ENCODE results near the gene CACNA1S. TPM values are rescaled to one million over a fixed set of nuclear protein-coding genes. Genes with fewer than 3 reads are reported as not detected.

The CACNA1S gene
- total RNA-seq, 1 experiment from 2014 or later = 0.02 TPM

DNA sequence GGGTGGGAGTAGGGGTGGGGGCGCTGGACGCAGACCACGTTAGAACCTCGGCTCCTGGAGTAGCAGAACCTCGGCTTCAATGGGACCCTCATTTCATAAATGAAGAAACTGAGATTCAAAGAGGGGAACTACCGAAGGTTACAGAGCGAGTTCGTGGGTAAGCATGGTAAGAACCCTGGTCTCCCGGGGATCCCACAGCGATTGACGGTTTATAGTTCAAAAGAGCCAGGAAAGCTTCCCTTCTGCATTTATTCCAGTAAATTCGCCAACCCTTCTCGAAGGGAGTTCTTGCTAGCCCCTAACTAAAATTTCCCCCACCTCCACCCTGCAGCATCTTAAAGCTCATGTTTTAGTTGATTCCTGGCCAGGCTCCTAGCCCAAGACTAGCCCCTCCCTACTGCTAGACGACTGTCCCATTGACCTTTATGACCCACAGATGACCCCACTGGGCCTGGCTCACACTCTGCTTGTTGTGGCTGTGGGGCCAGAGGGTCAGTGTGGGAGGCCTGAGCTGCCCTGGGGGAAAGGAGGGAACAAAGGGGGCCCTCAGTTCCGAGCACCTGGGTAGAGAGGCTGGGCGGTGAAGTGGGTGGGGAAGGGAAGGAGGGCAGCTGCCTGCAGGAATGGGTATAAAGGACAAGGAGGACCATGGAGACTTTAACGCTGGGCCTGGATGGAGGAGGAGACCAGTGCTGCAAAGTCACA is 88.2 kb downstream of the CACNA1S start:
- H3K4me3 Mint-ChIP-seq = peak overlapping the region; percentile 66
- peaks cover 65% of the 10 kb centered on the region for H3K4me1 Mint-ChIP-seq
- H3K36me3 Mint-ChIP-seq = no peaks in the 10 kb centered on the region
- H3K9me3 Mint-ChIP-seq = no peaks in the 10 kb centered on the region
- peaks cover 7% of the 10 kb centered on the region for H3K27me3 Mint-ChIP-seq (ENCODE audit: low read depth)
- no peak overlapping the region for H3K27ac Mint-ChIP-seq
- no peak for TF ChIP-seq ESRRA (CRISPR knock-in tag; IDR thresholded peaks at IDR 0.05; ENCODE audit: borderline replicate concordance)
- TF ChIP-seq, protein P1, sequence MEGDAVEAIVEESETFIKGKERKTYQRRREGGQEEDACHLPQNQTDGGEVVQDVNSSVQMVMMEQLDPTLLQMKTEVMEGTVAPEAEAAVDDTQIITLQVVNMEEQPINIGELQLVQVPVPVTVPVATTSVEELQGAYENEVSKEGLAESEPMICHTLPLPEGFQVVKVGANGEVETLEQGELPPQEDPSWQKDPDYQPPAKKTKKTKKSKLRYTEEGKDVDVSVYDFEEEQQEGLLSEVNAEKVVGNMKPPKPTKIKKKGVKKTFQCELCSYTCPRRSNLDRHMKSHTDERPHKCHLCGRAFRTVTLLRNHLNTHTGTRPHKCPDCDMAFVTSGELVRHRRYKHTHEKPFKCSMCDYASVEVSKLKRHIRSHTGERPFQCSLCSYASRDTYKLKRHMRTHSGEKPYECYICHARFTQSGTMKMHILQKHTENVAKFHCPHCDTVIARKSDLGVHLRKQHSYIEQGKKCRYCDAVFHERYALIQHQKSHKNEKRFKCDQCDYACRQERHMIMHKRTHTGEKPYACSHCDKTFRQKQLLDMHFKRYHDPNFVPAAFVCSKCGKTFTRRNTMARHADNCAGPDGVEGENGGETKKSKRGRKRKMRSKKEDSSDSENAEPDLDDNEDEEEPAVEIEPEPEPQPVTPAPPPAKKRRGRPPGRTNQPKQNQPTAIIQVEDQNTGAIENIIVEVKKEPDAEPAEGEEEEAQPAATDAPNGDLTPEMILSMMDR (IDR thresholded peaks at IDR 0.05) = no peak
- TF ChIP-seq JUN (CRISPR knock-in tag; IDR thresholded peaks at IDR 0.05) = no peak
- TF ChIP-seq ZNF423 (CRISPR knock-in tag; IDR thresholded peaks at IDR 0.05) = no peak
- no peak for TF ChIP-seq NR1H2 (CRISPR knock-in tag; IDR thresholded peaks at IDR 0.05)
- no peak for TF ChIP-seq FOXJ3 (CRISPR knock-in tag; IDR thresholded peaks at IDR 0.05; ENCODE audit: borderline replicate concordance)
- ATAC-seq (no peak), DNase-seq (ENCODE audit: low spot score) (no peak)
- ChIA-PET CTCF (interaction anchor here (0.8 to 13.8 kb wide), 9 partner anchors 8 to 133 kb away, joined by 3 to 218 read pairs (median 42); no protein-coding TSS in a partner anchor), POLR2A (interaction anchor here (0.9 kb wide), 1 partner anchor 10 kb away, joined by 3 read pairs; no protein-coding TSS in a partner anchor)

DNA sequence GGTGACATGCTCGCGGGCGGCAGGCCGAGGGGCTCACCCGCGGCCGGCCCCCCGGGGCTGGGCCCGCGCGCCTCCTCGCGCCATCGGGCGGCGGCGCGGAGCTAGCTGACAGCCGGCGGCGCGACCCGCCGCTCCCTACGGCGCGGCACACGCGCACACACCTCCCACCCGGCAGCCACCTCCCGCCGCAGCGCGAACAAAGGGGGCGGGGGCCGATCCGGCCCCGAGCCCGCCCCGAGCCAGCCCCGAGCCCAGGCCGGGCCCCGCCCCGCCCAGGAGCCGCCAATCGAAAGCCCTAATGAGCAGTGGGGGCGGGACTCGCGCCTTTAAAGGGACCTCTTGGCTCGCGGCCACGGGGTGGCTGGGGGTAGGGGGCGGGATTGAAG is 88.7 kb downstream of the CACNA1S start, which contains the start of gene KIF21B:
TSS of gene KIF21B (minus strand) at position 198 of the 386 bp plus-strand sequence. CDS start 331 bp downstream, outside the sequence.
- ChIA-PET CTCF (interaction anchor here (0.7 to 13.8 kb wide), 12 partner anchors 8 to 401 kb away, joined by 3 to 218 read pairs (median 16); no protein-coding TSS in a partner anchor), POLR2A (no interaction called here)
- no peaks in the 10 kb centered on the region for H3K9me3 Mint-ChIP-seq
- H3K27ac Mint-ChIP-seq = no peak within 1 kb of the TSS
- DNase-seq (ENCODE audit: low spot score) (peak; percentile 90), ATAC-seq (peak; percentile 82)
- H3K4me3 Mint-ChIP-seq = peak within 1 kb of the TSS; percentile 79
- no peaks in the 10 kb centered on the region for H3K36me3 Mint-ChIP-seq
- H3K27me3 Mint-ChIP-seq (ENCODE audit: low read depth) = peaks cover 7% of the 10 kb centered on the region
- TF ChIP-seq, protein P2, sequence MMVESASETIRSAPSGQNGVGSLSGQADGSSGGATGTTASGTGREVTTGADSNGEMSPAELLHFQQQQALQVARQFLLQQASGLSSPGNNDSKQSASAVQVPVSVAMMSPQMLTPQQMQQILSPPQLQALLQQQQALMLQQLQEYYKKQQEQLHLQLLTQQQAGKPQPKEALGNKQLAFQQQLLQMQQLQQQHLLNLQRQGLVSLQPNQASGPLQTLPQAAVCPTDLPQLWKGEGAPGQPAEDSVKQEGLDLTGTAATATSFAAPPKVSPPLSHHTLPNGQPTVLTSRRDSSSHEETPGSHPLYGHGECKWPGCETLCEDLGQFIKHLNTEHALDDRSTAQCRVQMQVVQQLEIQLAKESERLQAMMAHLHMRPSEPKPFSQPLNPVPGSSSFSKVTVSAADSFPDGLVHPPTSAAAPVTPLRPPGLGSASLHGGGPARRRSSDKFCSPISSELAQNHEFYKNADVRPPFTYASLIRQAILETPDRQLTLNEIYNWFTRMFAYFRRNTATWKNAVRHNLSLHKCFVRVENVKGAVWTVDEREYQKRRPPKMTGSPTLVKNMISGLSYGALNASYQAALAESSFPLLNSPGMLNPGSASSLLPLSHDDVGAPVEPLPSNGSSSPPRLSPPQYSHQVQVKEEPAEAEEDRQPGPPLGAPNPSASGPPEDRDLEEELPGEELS (CRISPR knock-in tag; IDR thresholded peaks at IDR 0.05) = no peak
- TF ChIP-seq ZNF263 (CRISPR knock-in tag; IDR thresholded peaks at IDR 0.05; ENCODE audit: low read depth) = no peak
- no peak for TF ChIP-seq CBFB (CRISPR knock-in tag; IDR thresholded peaks at IDR 0.05; ENCODE audit: low read depth)
- TF ChIP-seq, protein P3, sequence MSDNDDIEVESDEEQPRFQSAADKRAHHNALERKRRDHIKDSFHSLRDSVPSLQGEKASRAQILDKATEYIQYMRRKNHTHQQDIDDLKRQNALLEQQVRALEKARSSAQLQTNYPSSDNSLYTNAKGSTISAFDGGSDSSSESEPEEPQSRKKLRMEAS (CRISPR knock-in tag; IDR thresholded peaks at IDR 0.05) = no peak
- no peak for TF ChIP-seq NFATC4 (CRISPR knock-in tag; IDR thresholded peaks at IDR 0.05)
- no peak for TF ChIP-seq KAT7 (CRISPR knock-in tag; IDR thresholded peaks at IDR 0.05; ENCODE audit: borderline replicate concordance)
- TF ChIP-seq NFE2L1 (CRISPR knock-in tag; IDR thresholded peaks at IDR 0.05) = no peak
- TF ChIP-seq, protein P4, sequence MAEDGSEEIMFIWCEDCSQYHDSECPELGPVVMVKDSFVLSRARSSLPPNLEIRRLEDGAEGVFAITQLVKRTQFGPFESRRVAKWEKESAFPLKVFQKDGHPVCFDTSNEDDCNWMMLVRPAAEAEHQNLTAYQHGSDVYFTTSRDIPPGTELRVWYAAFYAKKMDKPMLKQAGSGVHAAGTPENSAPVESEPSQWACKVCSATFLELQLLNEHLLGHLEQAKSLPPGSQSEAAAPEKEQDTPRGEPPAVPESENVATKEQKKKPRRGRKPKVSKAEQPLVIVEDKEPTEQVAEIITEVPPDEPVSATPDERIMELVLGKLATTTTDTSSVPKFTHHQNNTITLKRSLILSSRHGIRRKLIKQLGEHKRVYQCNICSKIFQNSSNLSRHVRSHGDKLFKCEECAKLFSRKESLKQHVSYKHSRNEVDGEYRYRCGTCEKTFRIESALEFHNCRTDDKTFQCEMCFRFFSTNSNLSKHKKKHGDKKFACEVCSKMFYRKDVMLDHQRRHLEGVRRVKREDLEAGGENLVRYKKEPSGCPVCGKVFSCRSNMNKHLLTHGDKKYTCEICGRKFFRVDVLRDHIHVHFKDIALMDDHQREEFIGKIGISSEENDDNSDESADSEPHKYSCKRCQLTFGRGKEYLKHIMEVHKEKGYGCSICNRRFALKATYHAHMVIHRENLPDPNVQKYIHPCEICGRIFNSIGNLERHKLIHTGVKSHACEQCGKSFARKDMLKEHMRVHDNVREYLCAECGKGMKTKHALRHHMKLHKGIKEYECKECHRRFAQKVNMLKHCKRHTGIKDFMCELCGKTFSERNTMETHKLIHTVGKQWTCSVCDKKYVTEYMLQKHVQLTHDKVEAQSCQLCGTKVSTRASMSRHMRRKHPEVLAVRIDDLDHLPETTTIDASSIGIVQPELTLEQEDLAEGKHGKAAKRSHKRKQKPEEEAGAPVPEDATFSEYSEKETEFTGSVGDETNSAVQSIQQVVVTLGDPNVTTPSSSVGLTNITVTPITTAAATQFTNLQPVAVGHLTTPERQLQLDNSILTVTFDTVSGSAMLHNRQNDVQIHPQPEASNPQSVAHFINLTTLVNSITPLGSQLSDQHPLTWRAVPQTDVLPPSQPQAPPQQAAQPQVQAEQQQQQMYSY (CRISPR knock-in tag; IDR thresholded peaks at IDR 0.05) = no peak
- TF ChIP-seq, protein P5, sequence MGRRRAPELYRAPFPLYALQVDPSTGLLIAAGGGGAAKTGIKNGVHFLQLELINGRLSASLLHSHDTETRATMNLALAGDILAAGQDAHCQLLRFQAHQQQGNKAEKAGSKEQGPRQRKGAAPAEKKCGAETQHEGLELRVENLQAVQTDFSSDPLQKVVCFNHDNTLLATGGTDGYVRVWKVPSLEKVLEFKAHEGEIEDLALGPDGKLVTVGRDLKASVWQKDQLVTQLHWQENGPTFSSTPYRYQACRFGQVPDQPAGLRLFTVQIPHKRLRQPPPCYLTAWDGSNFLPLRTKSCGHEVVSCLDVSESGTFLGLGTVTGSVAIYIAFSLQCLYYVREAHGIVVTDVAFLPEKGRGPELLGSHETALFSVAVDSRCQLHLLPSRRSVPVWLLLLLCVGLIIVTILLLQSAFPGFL (CRISPR knock-in tag; IDR thresholded peaks at IDR 0.05; ENCODE audit: borderline replicate concordance) = no peak
- peak; percentile 80 for TF ChIP-seq SP1 (CRISPR knock-in tag; conservative IDR thresholded peaks at IDR 0.05)
- no peak for TF ChIP-seq ZNF396 (CRISPR knock-in tag; IDR thresholded peaks at IDR 0.05; ENCODE audit: borderline replicate concordance)
- no peak for TF ChIP-seq IRF2 (CRISPR knock-in tag; IDR thresholded peaks at IDR 0.05; ENCODE audit: borderline replicate concordance, low read depth)
- TF ChIP-seq, protein P6, sequence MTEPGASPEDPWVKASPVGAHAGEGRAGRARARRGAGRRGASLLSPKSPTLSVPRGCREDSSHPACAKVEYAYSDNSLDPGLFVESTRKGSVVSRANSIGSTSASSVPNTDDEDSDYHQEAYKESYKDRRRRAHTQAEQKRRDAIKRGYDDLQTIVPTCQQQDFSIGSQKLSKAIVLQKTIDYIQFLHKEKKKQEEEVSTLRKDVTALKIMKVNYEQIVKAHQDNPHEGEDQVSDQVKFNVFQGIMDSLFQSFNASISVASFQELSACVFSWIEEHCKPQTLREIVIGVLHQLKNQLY (CRISPR knock-in tag; IDR thresholded peaks at IDR 0.05) = no peak
- no peak for TF ChIP-seq MYBL2 (CRISPR knock-in tag; IDR thresholded peaks at IDR 0.05)
- TF ChIP-seq NFYB (CRISPR knock-in tag; conservative IDR thresholded peaks at IDR 0.05; ENCODE audit: low read depth) = 0 out of 2 replicates have a peak, but pooled peaks have one; percentile 0
- no peak for TF ChIP-seq ZNF219 (CRISPR knock-in tag; IDR thresholded peaks at IDR 0.05; ENCODE audit: borderline replicate concordance)
- no peak for TF ChIP-seq GTF2I (CRISPR knock-in tag; conservative IDR thresholded peaks at IDR 0.05)
- H3K4me1 Mint-ChIP-seq = peaks cover 65% of the 10 kb centered on the region

Data from WTC11 (cell line).